HG03103 (cell line): ENCODE measurements around the gene OR8I2.
"Not testable (repeated sequence)": the region's sequence is repeated elsewhere in the genome, so short reads cannot be mapped to it uniquely, and the experiment has no call there.

Experiments
- ATAC-seq: cut with Tn5 transposase; IDR thresholded peaks from one replicate; pipeline ENCODE4 v1.9.1; 2021; ENCODE audit warnings: low read depth; ENCODE audit not compliant: unreplicated experiment

The OR8I2 gene

DNA sequence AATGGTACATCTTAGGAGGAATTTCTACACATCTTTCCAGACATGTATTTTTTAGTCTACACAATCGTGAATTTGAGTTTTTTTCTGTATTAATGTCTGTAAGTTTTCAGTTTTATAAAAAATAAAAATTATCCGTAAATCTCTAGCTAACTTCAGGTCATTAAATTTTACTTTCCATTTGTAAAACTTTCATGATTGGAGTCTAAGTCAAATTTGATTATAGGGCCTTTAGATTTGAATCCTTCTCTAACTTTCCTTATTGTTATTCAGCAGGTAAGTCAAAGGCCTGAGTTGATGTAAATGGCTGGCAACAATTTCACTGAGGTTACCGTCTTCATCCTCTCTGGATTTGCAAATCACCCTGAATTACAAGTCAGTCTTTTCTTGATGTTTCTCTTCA is at the start of gene OR8I2:
OR8I2 (plus strand) TSS at position 301 of the 400 bp plus-strand sequence; CDS start at position 301, 0 bp downstream.
- no peak for ATAC-seq

- ATAC-seq: no peak
Measured at GRCh38 chr11:56045538-56045937, 47.6 kb upstream of the OR8I2 start.

- no peak for ATAC-seq
Measured at GRCh38 chr11:56048480-56048879, 44.6 kb upstream of the OR8I2 start.

DNA sequence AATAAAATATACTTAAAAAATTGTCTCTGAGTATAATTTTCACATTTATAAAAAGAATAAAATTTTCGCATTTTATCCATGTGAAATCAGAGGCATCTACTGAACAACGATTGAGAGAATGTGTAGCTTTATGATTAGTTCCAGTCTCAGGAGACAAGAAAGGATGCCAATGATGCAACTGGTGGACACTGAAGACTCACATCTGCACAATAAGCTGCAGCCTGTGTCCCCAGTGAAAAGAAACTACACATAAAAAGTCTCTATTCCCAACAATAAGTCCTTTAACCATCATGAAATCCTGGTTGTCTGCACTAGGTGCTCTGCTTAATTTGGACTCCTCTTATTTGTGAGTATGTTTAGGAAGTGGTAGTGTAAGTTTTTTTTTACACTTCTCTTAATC is 43.6 kb upstream of the OR8I2 start:
- no peak for ATAC-seq

- not testable (repeated sequence) for ATAC-seq
Measured at GRCh38 chr11:56056366-56056765, 36.7 kb upstream of the OR8I2 start.

- not testable (repeated sequence) for ATAC-seq
Measured at GRCh38 chr11:56057661-56058237, 35.4 kb upstream of the OR8I2 start.

- not testable (repeated sequence) for ATAC-seq
Measured at GRCh38 chr11:56058260-56058780, 34.8 kb upstream of the OR8I2 start.

GRCh38 chr11:56066980-56067379 is 26.1 kb upstream of the OR8I2 start:
- no peak for ATAC-seq

DNA sequence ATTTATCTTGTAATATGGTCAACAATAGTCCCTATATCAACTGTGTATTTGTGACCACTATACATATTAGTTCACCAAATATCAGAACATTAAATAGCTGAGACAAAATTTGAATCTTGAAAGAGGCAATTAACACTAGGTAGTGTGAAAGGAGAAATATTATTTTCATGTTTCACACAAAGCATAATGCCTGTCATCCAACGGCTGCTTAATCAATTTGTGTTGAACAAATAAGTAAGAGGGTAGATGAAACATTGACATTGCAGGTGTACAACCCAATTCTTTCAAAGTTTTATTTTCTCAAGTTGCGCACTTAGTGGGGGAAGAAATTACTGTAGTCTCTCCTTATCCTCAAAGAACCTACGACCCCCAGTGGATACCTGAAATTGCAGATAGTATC is 3.4 kb upstream of the OR8I2 start:
- no peak for ATAC-seq

- no peak for ATAC-seq
Measured at GRCh38 chr11:56103210-56103737, 10.2 kb downstream of the OR8I2 start, which contains the start of gene OR8H2. OR8H2 (plus strand) TSS chr11:56103687; CDS start chr11:56105043, 1,356 bp downstream.

DNA sequence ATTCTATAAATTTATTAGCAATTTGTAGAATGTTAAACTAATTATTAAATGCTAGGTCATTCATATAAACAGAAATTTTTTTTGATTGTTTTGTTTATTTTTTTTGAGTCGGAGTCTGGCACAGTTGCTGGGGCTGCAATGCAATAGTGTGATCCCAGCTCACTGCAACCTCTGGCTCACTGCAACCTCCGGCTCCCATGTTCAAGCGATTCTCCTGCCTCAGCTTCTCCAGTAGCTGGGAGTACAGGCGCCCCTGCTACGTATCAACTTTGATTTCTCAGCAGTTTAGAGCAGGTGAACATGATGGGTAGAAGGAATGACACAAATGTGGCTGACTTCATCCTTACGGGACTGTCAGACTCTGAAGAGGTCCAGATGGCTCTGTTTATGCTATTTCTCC is 29.0 kb downstream of the OR8I2 start, which contains the start of gene OR8H3:
OR8H3 (plus strand) TSS at position 301 of the 400 bp plus-strand sequence; CDS start at position 301, 0 bp downstream.
- ATAC-seq: no peak

- ATAC-seq: no peak
Measured at GRCh38 chr11:56140151-56140661, 47.1 kb downstream of the OR8I2 start, which contains the start of gene OR8J3. OR8J3 (minus strand) TSS chr11:56140201; CDS start chr11:56137718, 2,483 bp downstream.

DNA sequence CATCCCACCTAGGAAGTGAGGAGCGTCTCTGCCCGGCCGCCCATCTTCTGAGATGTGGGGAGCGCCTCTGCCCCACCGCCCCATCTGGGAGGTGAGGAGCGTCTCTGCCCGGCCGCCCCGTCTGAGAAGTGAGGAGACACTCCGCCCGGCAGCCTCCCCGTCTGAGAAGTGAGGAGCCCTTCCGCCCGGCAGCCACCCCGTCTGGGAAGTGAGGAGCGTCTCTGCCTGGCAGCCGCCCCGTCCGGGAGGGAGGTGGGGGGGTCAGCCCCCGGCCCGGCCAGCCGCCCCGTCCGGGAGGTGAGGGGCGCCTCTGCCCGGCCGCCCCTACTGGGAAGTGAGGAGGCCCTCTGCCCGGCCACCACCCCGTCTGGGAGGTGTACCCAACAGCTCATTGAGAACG is 50.6 kb downstream of the OR8I2 start:
- not testable (repeated sequence) for ATAC-seq
